ENCODE results near the gene RPS6KB1.
"Not testable (repeated sequence)": the region's sequence is repeated elsewhere in the genome, so short reads cannot be mapped to it uniquely, and the experiment has no call there.

Gene RPS6KB1

GRCh38 chr17:59872351-59872750, 20.6 kb upstream of the RPS6KB1 start:
- no peak for DNase-seq

GRCh38 chr17:59873414-59873813, 19.5 kb upstream of the RPS6KB1 start:
- DNase-seq = not testable (repeated sequence)

GRCh38 chr17:59874376-59874775, 18.5 kb upstream of the RPS6KB1 start:
- no peak for DNase-seq

GRCh38 chr17:59876107-59876506, 16.8 kb upstream of the RPS6KB1 start:
- DNase-seq = no peak

GRCh38 chr17:59877965-59878364, 15.0 kb upstream of the RPS6KB1 start:
- no peak for DNase-seq

- DNase-seq = no peak
Measured at GRCh38 chr17:59878624-59879023, 14.3 kb upstream of the RPS6KB1 start.

GRCh38 chr17:59884861-59885260, 8.1 kb upstream of the RPS6KB1 start:
- no peak for DNase-seq

GRCh38 chr17:59888145-59888750, 4.7 kb upstream of the RPS6KB1 start:
- no peak for DNase-seq

- no peak for DNase-seq
Measured at GRCh38 chr17:59890720-59891119, 2.2 kb upstream of the RPS6KB1 start.

GRCh38 chr17:59892251-59892923, 534 bp upstream of the RPS6KB1 start:
- DNase-seq = no peak

- DNase-seq = peak; percentile 33
Measured at GRCh38 chr17:59893676-59894100, 767 bp downstream of the RPS6KB1 start.

- DNase-seq = no peak
Measured at GRCh38 chr17:59897090-59897489, 4.2 kb downstream of the RPS6KB1 start.

GRCh38 chr17:59899099-59899498, 6.2 kb downstream of the RPS6KB1 start:
- DNase-seq = no peak

- DNase-seq = no peak
Measured at GRCh38 chr17:59901604-59902003, 8.7 kb downstream of the RPS6KB1 start.

- no peak for DNase-seq
Measured at GRCh38 chr17:59903455-59903854, 10.5 kb downstream of the RPS6KB1 start.

- DNase-seq = no peak
Measured at GRCh38 chr17:59907467-59907866, 14.5 kb downstream of the RPS6KB1 start.

GRCh38 chr17:59914274-59914854, 21.4 kb downstream of the RPS6KB1 start:
- peak; percentile 4 for DNase-seq

- no peak for DNase-seq
Measured at GRCh38 chr17:59916446-59916845, 23.5 kb downstream of the RPS6KB1 start.

GRCh38 chr17:59920637-59921036, 27.7 kb downstream of the RPS6KB1 start:
- not testable (repeated sequence) for DNase-seq

- not testable (repeated sequence) for DNase-seq
Measured at GRCh38 chr17:59930121-59930520, 37.2 kb downstream of the RPS6KB1 start.

- not testable (repeated sequence) for DNase-seq
Measured at GRCh38 chr17:59930768-59931167, 37.8 kb downstream of the RPS6KB1 start.

- DNase-seq = not testable (repeated sequence)
Measured at GRCh38 chr17:59933317-59933716, 40.4 kb downstream of the RPS6KB1 start.

- not testable (repeated sequence) for DNase-seq
Measured at GRCh38 chr17:59940697-59941096, 47.8 kb downstream of the RPS6KB1 start.

GRCh38 chr17:59941131-59941530, 48.2 kb downstream of the RPS6KB1 start:
- DNase-seq = no peak
